Naive thymus-derived CD4-positive, alpha-beta T cell (primary cell): ENCODE data around the gene SPP2. TPM values are rescaled to one million over a fixed set of nuclear protein-coding genes. Genes with fewer than 3 reads are reported as not detected.
A peak's percentile ranks its signal among the peaks of the same experiment; 100 is the strongest.

Experiments used
- ATAC-seq: fragments of 150-1000 bp; cut with Tn5 transposase; 2 replicates; pipeline ENCODE4 v1.10.0; 2021; ENCODE audit warnings: mild to moderate bottlenecking, moderate library complexity
- CTCF ChIA-PET: fragments of 350-600 bp; sonication (Branson Sonifier 250); formaldehyde crosslinking; loops from one replicate; lab custom pipeline; 2021; ENCODE audit warnings: antibody characterized with exemption; lab: Charles Lee
- POLR2A ChIA-PET: fragments of 350-600 bp; sonication (Branson Sonifier 250); formaldehyde crosslinking; loops from one replicate; lab custom pipeline; 2021; ENCODE audit warnings: antibody characterized with exemption, inconsistent platforms; lab: Charles Lee
- DNase-seq, 9 donors: peaks; one replicate each; pipeline versions ENCODE4 v3.0.0 to v3.0.0-alpha.2; 2020 to 2022; ENCODE audit warnings: mixed read lengths in 1 of 9
- H3K27ac ChIP-seq: one replicate; pipeline ENCODE4 v1.7.0; 2013; ENCODE audit warnings: mild to moderate bottlenecking, low read depth, low read length, moderate library complexity
- H3K27me3 ChIP-seq, 2 donors: one replicate each; pipeline ENCODE4 v1.7.0; 2013; ENCODE audit warnings: low read length in 2 of 2, mild to moderate bottlenecking in 2 of 2, moderate library complexity in 2 of 2; ENCODE audit not compliant: control insufficient read depth in 2 of 2, insufficient read depth in 2 of 2
- H3K36me3 ChIP-seq, 3 experiments: 1 replicate in 2 of 3; 2 replicates in 1 of 3; pipeline ENCODE4 v1.7.0; 2013; ENCODE audit warnings: low read length in 3 of 3, mild to moderate bottlenecking in 3 of 3, moderate library complexity in 1 of 3; ENCODE audit not compliant: insufficient read depth in 3 of 3, control insufficient read depth in 2 of 3
- H3K4me1 ChIP-seq, 2 donors: one replicate each; pipeline ENCODE4 v1.7.0; 2013; ENCODE audit warnings: low read length in 2 of 2, mild to moderate bottlenecking in 2 of 2, moderate library complexity in 1 of 2; ENCODE audit not compliant: control insufficient read depth in 2 of 2, insufficient read depth in 2 of 2
- H3K4me3 ChIP-seq: 2 replicates; pipeline ENCODE4 v1.7.0; 2013; ENCODE audit warnings: mild to moderate bottlenecking, low read length
- H3K9me3 ChIP-seq, 3 experiments: 1 replicate in 2 of 3; 2 replicates in 1 of 3; pipeline ENCODE4 v1.7.0; 2013; ENCODE audit warnings: low read length in 3 of 3; ENCODE audit not compliant: control insufficient read depth in 2 of 3
- H3K27ac Mint-ChIP-seq, 9 donors: one replicate each; pipeline ENCODE4 v1.8.0; 2020 to 2022; ENCODE audit warnings: mixed read lengths in 9 of 9, mild to moderate bottlenecking in 8 of 9, moderate library complexity in 5 of 9, inconsistent platforms in 2 of 9
- H3K27me3 Mint-ChIP-seq, 5 donors: one replicate each; pipeline ENCODE4 v1.8.0; 2021 to 2022; ENCODE audit warnings: mixed read lengths in 5 of 5, mild to moderate bottlenecking in 1 of 5
- H3K36me3 Mint-ChIP-seq, 5 donors: one replicate each; pipeline ENCODE4 v1.8.0; 2020 to 2022; ENCODE audit warnings: mixed read lengths in 5 of 5, mild to moderate bottlenecking in 3 of 5, inconsistent platforms in 1 of 5
- H3K4me1 Mint-ChIP-seq, 7 donors: one replicate each; pipeline ENCODE4 v1.8.0; 2020 to 2022; ENCODE audit warnings: mixed read lengths in 7 of 7, mild to moderate bottlenecking in 3 of 7, inconsistent platforms in 1 of 7
- H3K4me3 Mint-ChIP-seq, 10 donors: one replicate each; pipeline ENCODE4 v1.8.0; 2020 to 2022; ENCODE audit warnings: mild to moderate bottlenecking in 10 of 10, mixed read lengths in 10 of 10, moderate library complexity in 6 of 10, inconsistent platforms in 2 of 10
- H3K9me3 Mint-ChIP-seq, 11 donors: one replicate each; pipeline ENCODE4 v1.8.0; 2020 to 2022; ENCODE audit warnings: mixed read lengths in 11 of 11, mild to moderate bottlenecking in 4 of 11, inconsistent platforms in 1 of 11, moderate library complexity in 1 of 11
- intact Hi-C, 2 donors: fragments of 100-400 bp; cut with micrococcal nuclease; formaldehyde crosslinking; loops; one replicate each; pipeline ENCODE4 v1.15.1; 2023
- polyA plus RNA-seq, 2 donors: library from polyadenylated mRNA; unstranded; fragments of 300-500 nt; fragmentation: Illumina TruSeq; gene quantifications; one replicate each; pipeline ENCODE4 v1.2.3, GENCODE V29; 2021
- total RNA-seq, 6 experiments: library from RNA in 5 of 6; stranded (reverse) in 5 of 6; gene quantifications; 1 replicate in 5 of 6; 2 replicates in 1 of 6; pipeline ENCODE4 v1.2.3 and lab custom pipeline; 2021 to 2026

The SPP2 gene
- total and polyA plus RNA-seq, 7 experiments from 2014 or later = not detected

- intact Hi-C loops = no loop called here
- H3K4me3 ChIP-seq = no peak overlapping the region
- CTCF ChIA-PET = no interaction called here
Observed at GRCh38 chr2:234092344-234092743, 41.8 kb downstream of the SPP2 start.

DNA sequence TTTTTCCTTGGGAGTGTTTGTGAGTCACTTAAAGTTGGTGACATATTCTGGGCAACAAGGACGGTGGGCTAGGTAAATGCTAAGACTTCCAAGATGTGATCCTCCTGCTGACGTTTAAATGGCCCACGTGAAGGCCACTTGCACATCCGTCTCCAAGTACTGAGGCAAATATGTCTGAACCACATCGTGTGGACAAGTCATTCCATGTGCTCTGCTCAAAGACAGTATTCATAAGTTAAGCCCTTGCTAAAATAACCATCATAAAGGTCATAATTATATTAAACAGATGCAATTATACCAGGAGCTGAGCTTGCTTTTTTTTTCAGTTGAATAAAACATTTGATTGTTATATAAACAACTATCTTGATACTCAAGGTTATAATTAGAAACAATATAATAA, 44.8 kb downstream of the SPP2 start:
- CTCF ChIA-PET = no interaction called here

More at GRCh38 chr2:234092344-234092743, 41.8 kb downstream of the SPP2 start:
- DNase-seq (no peak), ATAC-seq (no peak)
- Mint-ChIP-seq H3K4me3 (no peak overlapping the region), H3K27ac (no peak overlapping the region), H3K27me3 (peaks cover 0 to 43% (median 0%) of the 10 kb centered on the region in 5 donors), H3K9me3 (peaks cover 0 to 19% (median 7%) of the 10 kb centered on the region in 11 donors), H3K4me1 (peaks cover 0 to 10% (median 0%) of the 10 kb centered on the region in 7 donors), H3K36me3 (peaks cover 0 to 5% (median 3%) of the 10 kb centered on the region in 5 donors)
- H3K9me3 ChIP-seq = no peaks in the 10 kb centered on the region
- H3K27me3 ChIP-seq = no peaks in the 10 kb centered on the region
- H3K27ac ChIP-seq = no peak overlapping the region
- POLR2A ChIA-PET = no interaction called here
- no peaks in the 10 kb centered on the region for H3K36me3 ChIP-seq
- no peaks in the 10 kb centered on the region for H3K4me1 ChIP-seq

GRCh38 chr2:234096164-234096563, 45.7 kb downstream of the SPP2 start:
- peaks cover 0 to 29% (median 0%) of the 10 kb centered on the region in 5 donors for H3K27me3 Mint-ChIP-seq
- no peaks in the 10 kb centered on the region for H3K9me3 ChIP-seq
- no peaks in the 10 kb centered on the region for H3K36me3 ChIP-seq
- H3K4me1 ChIP-seq = peaks cover 21 to 23% of the 10 kb centered on the region in 2 donors
- no peak overlapping the region for H3K4me3 ChIP-seq
- ChIA-PET CTCF (no interaction called here), POLR2A (no interaction called here)
- intact Hi-C loops = no loop called here
- no peak overlapping the region for H3K4me3 Mint-ChIP-seq
- no peaks in the 10 kb centered on the region for H3K27me3 ChIP-seq
- ATAC-seq = no peak
- no peak overlapping the region for H3K27ac ChIP-seq
- no peak for DNase-seq
- H3K9me3 Mint-ChIP-seq = peaks cover 0 to 7% (median 0%) of the 10 kb centered on the region in 11 donors
- H3K4me1 Mint-ChIP-seq = peaks cover 16 to 32% (median 28%) of the 10 kb centered on the region in 7 donors
- peaks cover 0 to 9% (median 0%) of the 10 kb centered on the region in 5 donors for H3K36me3 Mint-ChIP-seq
- H3K27ac Mint-ChIP-seq = peak overlapping the region in 1 of 9 donors; percentile 31

More for the DNA sequence above, 44.8 kb downstream of the SPP2 start:
- Mint-ChIP-seq H3K9me3 (peaks cover 0 to 7% (median 0%) of the 10 kb centered on the region in 11 donors), H3K27me3 (peaks cover 0 to 30% (median 0%) of the 10 kb centered on the region in 5 donors), H3K36me3 (peaks cover 0 to 5% (median 0%) of the 10 kb centered on the region in 5 donors), H3K27ac (no peak overlapping the region), H3K4me3 (no peak overlapping the region), H3K4me1 (peaks cover 8 to 24% (median 19%) of the 10 kb centered on the region in 7 donors)
- no peak for DNase-seq
- Histone ChIP-seq H3K4me3 (no peak overlapping the region), H3K9me3 (no peaks in the 10 kb centered on the region), H3K36me3 (no peaks in the 10 kb centered on the region), H3K4me1 (peaks cover 12 to 14% of the 10 kb centered on the region in 2 donors), H3K27ac (no peak overlapping the region), H3K27me3 (no peaks in the 10 kb centered on the region)
- intact Hi-C loops = no loop called here
- ATAC-seq = no peak
- POLR2A ChIA-PET = no interaction called here

DNA sequence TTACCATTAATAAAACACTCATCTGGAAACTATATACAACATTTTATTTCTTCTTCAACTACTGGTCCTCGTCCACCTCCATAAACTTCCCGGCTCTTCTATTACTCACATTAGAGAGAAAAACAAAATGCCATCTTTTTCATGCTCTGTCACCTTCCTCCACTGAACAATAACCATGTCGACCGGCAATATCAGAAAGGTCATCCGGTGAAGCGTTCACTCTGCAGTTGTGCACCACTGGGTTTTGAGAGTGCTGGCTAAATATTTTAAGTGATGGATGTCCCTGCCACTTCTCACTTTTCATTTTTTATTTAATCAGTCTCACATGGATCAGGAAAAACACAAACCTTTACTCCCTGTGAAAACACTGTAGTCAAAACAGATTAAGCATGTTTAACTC, 48.2 kb downstream of the SPP2 start:
- peaks cover 36 to 37% of the 10 kb centered on the region in 2 donors for H3K4me1 ChIP-seq
- intact Hi-C loops = no loop called here
- DNase-seq (no peak), ATAC-seq (no peak)
- CTCF ChIA-PET = no interaction called here
- Mint-ChIP-seq H3K27me3 (peaks cover 0 to 21% (median 0%) of the 10 kb centered on the region in 5 donors), H3K27ac (peak overlapping the region in 2 of 9 donors; percentile 22 to 28), H3K4me1 (peaks cover 25 to 55% (median 43%) of the 10 kb centered on the region in 7 donors), H3K36me3 (peaks cover 0 to 9% (median 0%) of the 10 kb centered on the region in 5 donors), H3K9me3 (peaks cover 0 to 7% (median 0%) of the 10 kb centered on the region in 11 donors), H3K4me3 (peak overlapping the region in 1 of 10 donors; percentile 50)
- no peak overlapping the region for H3K27ac ChIP-seq
- POLR2A ChIA-PET = no interaction called here
- no peaks in the 10 kb centered on the region for H3K9me3 ChIP-seq
- H3K27me3 ChIP-seq = no peaks in the 10 kb centered on the region
- no peaks in the 10 kb centered on the region for H3K36me3 ChIP-seq
- no peak overlapping the region for H3K4me3 ChIP-seq

- no peaks in the 10 kb centered on the region for H3K27me3 ChIP-seq
- peaks cover 0 to 20% (median 0%) of the 10 kb centered on the region in 5 donors for H3K27me3 Mint-ChIP-seq
- no peak overlapping the region for H3K27ac ChIP-seq
- DNase-seq (no peak), ATAC-seq (no peak)
- no peak overlapping the region for H3K4me3 ChIP-seq
- peaks cover 0 to 9% (median 0%) of the 10 kb centered on the region in 5 donors for H3K36me3 Mint-ChIP-seq
- no peaks in the 10 kb centered on the region for H3K9me3 ChIP-seq
- no peaks in the 10 kb centered on the region for H3K36me3 ChIP-seq
- H3K27ac Mint-ChIP-seq = peak overlapping the region in 5 of 9 donors; percentile 3 to 71 (median 28)
- CTCF ChIA-PET = no interaction called here
- H3K4me1 Mint-ChIP-seq = peaks cover 25 to 55% (median 43%) of the 10 kb centered on the region in 7 donors
- POLR2A ChIA-PET = no interaction called here
- H3K4me1 ChIP-seq = peaks cover 36 to 37% of the 10 kb centered on the region in 2 donors
- H3K9me3 Mint-ChIP-seq = peaks cover 0 to 7% (median 0%) of the 10 kb centered on the region in 11 donors
- peak overlapping the region in 2 of 10 donors; percentile 23 to 50 for H3K4me3 Mint-ChIP-seq
- intact Hi-C loops = no loop called here
Observed at GRCh38 chr2:234099266-234099665, 48.8 kb downstream of the SPP2 start.

- H3K36me3 ChIP-seq = no peaks in the 10 kb centered on the region
- H3K4me1 ChIP-seq = peaks cover 36 to 37% of the 10 kb centered on the region in 2 donors
- ATAC-seq (peak; percentile 60), DNase-seq (peak in 6 of 9 donors; percentile 10 to 54 (median 37))
- Mint-ChIP-seq H3K9me3 (peaks cover 0 to 7% (median 0%) of the 10 kb centered on the region in 11 donors), H3K27me3 (peaks cover 0 to 21% (median 0%) of the 10 kb centered on the region in 5 donors), H3K27ac (peak overlapping the region in 8 of 9 donors; percentile 3 to 68 (median 48)), H3K4me1 (peaks cover 25 to 55% (median 43%) of the 10 kb centered on the region in 7 donors), H3K4me3 (peak overlapping the region in 9 of 10 donors; percentile 17 to 71 (median 52)), H3K36me3 (peaks cover 0 to 9% (median 0%) of the 10 kb centered on the region in 5 donors)
- no peaks in the 10 kb centered on the region for H3K27me3 ChIP-seq
- POLR2A ChIA-PET = interaction anchor here (0.9 kb wide), 1 partner anchor 112 kb away, joined by 3 read pairs; no protein-coding TSS in a partner anchor
- H3K9me3 ChIP-seq = no peaks in the 10 kb centered on the region
- H3K27ac ChIP-seq = no peak overlapping the region
- intact Hi-C loops = loop anchor here (5.0 kb wide), 4 partner anchors 68 to 388 kb away; partner anchors contain the start of gene UGT1A5 (in 1 of the 2)
- CTCF ChIA-PET = interaction anchor here (0.7 to 1.6 kb wide), 2 partner anchors 9 to 401 kb away, joined by 3 to 4 read pairs; no protein-coding TSS in a partner anchor
- H3K4me3 ChIP-seq = no peak overlapping the region
Observed at GRCh38 chr2:234100686-234101085, 50.2 kb downstream of the SPP2 start.
